GM12878 (cell line): ENCODE data around the gene CDCA7. TPM values are rescaled to one million over a fixed set of nuclear protein-coding genes. Genes with fewer than 3 reads are reported as not detected.

ENCODE experiments used
- ATAC-seq: fragments of 200-7000 bp; cut with Tn5 transposase; 3 replicates; pipeline ENCODE4 v1.9.1; 2020; ENCODE audit warnings: mild to moderate bottlenecking, moderate library complexity
- BruUV-seq: library from RNA; stranded (reverse); fragments of 400-500 nt; replicated peaks from 2 replicates; lab custom pipeline; 2021; lab: Mats Ljungman, UMichigan
- CTCF ChIA-PET: fragments of 300-600 bp; sonication (Branson Sonifier 250); formaldehyde crosslinking; extraction: SDS; loops from one replicate; lab custom pipeline; 2021; ENCODE audit warnings: inconsistent platforms; lab: Yijun Ruan, JAX
- POLR2A ChIA-PET: fragments of 350-600 bp; formaldehyde crosslinking; extraction: SDS; loops from one replicate; lab custom pipeline; 2021; ENCODE audit warnings: inconsistent platforms; lab: Charles Lee
- RAD21 ChIA-PET: fragments of 300-600 bp; sonication (Branson Sonifier 250); formaldehyde crosslinking; loops from one replicate; lab custom pipeline; 2023; ENCODE audit warnings: antibody characterized with exemption; ENCODE audit not compliant: unreplicated experiment; lab: Charles Lee
- SMC1A ChIA-PET: fragments of 300-600 bp; sonication (Branson Sonifier 250); formaldehyde crosslinking; loops from one replicate; lab custom pipeline; 2023; ENCODE audit not compliant: unreplicated experiment, uncharacterized antibody; lab: Charles Lee
- DNase-seq: peaks from one replicate; pipeline ENCODE4 v3.0.0-alpha.2; 2011; ENCODE audit warnings: low read depth, low spot score
- FAIRE-seq: peaks from 3 replicates; lab custom pipeline; 2011; peaks lifted over from hg19 to GRCh38; lab: Jason Lieb, UNC
- H2AFZ ChIP-seq: 2 replicates; pipeline ENCODE4 v1.6.0; 2011; ENCODE audit warnings: low read depth, low read length, control low read depth; ENCODE audit not compliant: control insufficient read depth
- H3K27ac ChIP-seq: 2 replicates; pipeline ENCODE4 v1.5.1; 2011; ENCODE audit warnings: control low read depth; ENCODE audit not compliant: control insufficient read depth, insufficient read depth
- H3K27me3 ChIP-seq, 2 experiments: replicated peaks in 1 of 2; 2 replicates each; pipeline versions ENCODE4 v1.6.0 to v1.6.1; 2011; ENCODE audit warnings: low read length in 1 of 2; ENCODE audit not compliant: control insufficient read depth in 2 of 2, insufficient read depth in 2 of 2
- H3K36me3 ChIP-seq, 2 experiments: 2 replicates each; pipeline ENCODE4 v1.5.1; 2011; ENCODE audit warnings: low read length in 1 of 2; ENCODE audit not compliant: control insufficient read depth in 2 of 2, insufficient read depth in 2 of 2
- H3K4me1 ChIP-seq: 2 replicates; pipeline ENCODE4 v1.6.1; 2011; ENCODE audit warnings: mild to moderate bottlenecking, low read length, moderate library complexity, mixed read lengths; ENCODE audit not compliant: control insufficient read depth, insufficient read depth
- H3K4me2 ChIP-seq: 2 replicates; pipeline ENCODE4 v1.6.0; 2011; ENCODE audit warnings: control low read depth; ENCODE audit not compliant: control insufficient read depth, insufficient read depth
- H3K4me3 ChIP-seq: fragments of 200-600 bp; sonication (generic); 2 replicates; pipeline ENCODE4 v1.5.1; 2016
- H3K79me2 ChIP-seq: 2 replicates; pipeline ENCODE4 v1.6.0; 2011; ENCODE audit warnings: low read length; ENCODE audit not compliant: control insufficient read depth, insufficient read depth
- H3K9ac ChIP-seq: 2 replicates; pipeline ENCODE4 v1.8.0; 2011; ENCODE audit warnings: low read length, control low read depth, mixed read lengths; ENCODE audit not compliant: control insufficient read depth, insufficient read depth
- H3K9me3 ChIP-seq: replicated peaks from 3 replicates; pipeline ENCODE4 v1.5.1; 2011; ENCODE audit warnings: mild to moderate bottlenecking, low read length; ENCODE audit not compliant: control insufficient read depth, insufficient read depth
- H4K20me1 ChIP-seq: 2 replicates; pipeline ENCODE4 v1.6.0; 2011; ENCODE audit not compliant: control insufficient read depth, insufficient read depth
- CBX5 ChIP-seq: sonication (generic); IDR thresholded peaks from 2 replicates; pipeline ENCODE4 v1.6.1; 2016; ENCODE audit warnings: low read depth, moderate library complexity, mild to moderate bottlenecking, inconsistent platforms
- EED ChIP-seq: sonication (generic); IDR thresholded peaks from 2 replicates; pipeline ENCODE4 v1.6.1; 2016; ENCODE audit warnings: antibody characterized with exemption, low read depth
- HDAC6 ChIP-seq: fragments of 200-600 bp; sonication (generic); IDR thresholded peaks from one replicate; pipeline ENCODE4 v1.8.0; 2017; ENCODE audit warnings: antibody characterized with exemption; ENCODE audit not compliant: unreplicated experiment
- JUNB ChIP-seq: IDR thresholded peaks from 2 replicates; pipeline ENCODE4 v1.6.1; 2016; ENCODE audit warnings: antibody characterized with exemption, mild to moderate bottlenecking
- RAD51 ChIP-seq: fragments of 450-650 bp; IDR thresholded peaks from 2 replicates; pipeline ENCODE4 v1.6.1; 2016; ENCODE audit warnings: moderate library complexity, mild to moderate bottlenecking, inconsistent platforms
- RB1 ChIP-seq: fragments of 450-650 bp; formaldehyde crosslinking; IDR thresholded peaks from 2 replicates; pipeline ENCODE4 v1.6.1; 2017; ENCODE audit warnings: mild to moderate bottlenecking, borderline replicate concordance
- SIX5 ChIP-seq: IDR thresholded peaks from 2 replicates; pipeline ENCODE4 v1.6.1; 2011; ENCODE audit warnings: mild to moderate bottlenecking, low read depth, low read length, moderate library complexity; ENCODE audit not compliant: severe bottlenecking
- WRNIP1 ChIP-seq: IDR thresholded peaks from 2 replicates; pipeline ENCODE4 v1.6.1; 2011; ENCODE audit warnings: low read depth, low read length, improper control_type of control experiment, borderline replicate concordance
- ZBTB4 ChIP-seq: fragments of 450-650 bp; formaldehyde crosslinking; IDR thresholded peaks from 2 replicates; pipeline ENCODE4 v1.4.0; 2022; ENCODE audit warnings: mild to moderate bottlenecking, moderate library complexity
- WGBS: methylation state at CpG from one replicate; pipeline ENCODE4 v1.1.6; 2016; ENCODE audit warnings: low lambda C conversion rate; ENCODE audit not compliant: insufficient replicate concordance, insufficient coverage; ENCODE audit errors: missing lambda C conversion rate; 5-methylcytosine and 5-hydroxymethylcytosine counted together
- in situ Hi-C: fragments of 300-500 bp; cut with MboI; formaldehyde crosslinking; loops from 9 replicates; pipeline ENCODE4 v1.14.3; 2018; ENCODE audit warnings: mixed read lengths
- intact Hi-C: fragments of 100-400 bp; cut with micrococcal nuclease; formaldehyde crosslinking; loops from one replicate; pipeline ENCODE4 v1.14.2; 2022; ENCODE audit not compliant: unreplicated experiment
- polyA plus RNA-seq, 11 experiments: library from polyadenylated mRNA; depleted of rRNA in 4 of 11; unstranded in 6 of 11; stranded (reverse) in 5 of 11; fragments of >200 nt; fragmentation: Nextera tagmentation in 4 of 11; fragmentation: Illumina TruSeq in 1 of 11; extraction: Ambion mirVana in 4 of 11; extraction: Trizol in 1 of 11; gene quantifications; 1 replicate in 1 of 11; 2 replicates in 10 of 11; pipeline versions ENCODE4 v1.2.1 to v1.2.3, GENCODE V29; 2011 to 2016; ENCODE audit warnings: inconsistent platforms in 2 of 11, missing spikeins in 2 of 11, low read depth in 1 of 11
- total RNA-seq, 4 experiments: library from RNA; depleted of rRNA in 3 of 4; stranded (reverse); fragments of >200 nt in 3 of 4; fragmentation: Illumina TruSeq in 1 of 4; extraction: Trizol in 1 of 4; gene quantifications; 2 replicates each; pipeline versions ENCODE4 v1.2.1 to v1.2.3, GENCODE V29; 2013 to 2021
- TF ChIP-seq, protein P1 (sequence below): fragments of 450-650 bp; IDR thresholded peaks from 2 replicates; pipeline ENCODE4 v1.6.1; 2017; ENCODE audit warnings: mild to moderate bottlenecking

The CDCA7 gene
- total and polyA plus RNA-seq, 10 of the 15 experiments (the other 5 are each of a cell fraction or from before 2014, with no cell fraction given): 23.5 to 71.3 (median 40.8) TPM

DNA sequence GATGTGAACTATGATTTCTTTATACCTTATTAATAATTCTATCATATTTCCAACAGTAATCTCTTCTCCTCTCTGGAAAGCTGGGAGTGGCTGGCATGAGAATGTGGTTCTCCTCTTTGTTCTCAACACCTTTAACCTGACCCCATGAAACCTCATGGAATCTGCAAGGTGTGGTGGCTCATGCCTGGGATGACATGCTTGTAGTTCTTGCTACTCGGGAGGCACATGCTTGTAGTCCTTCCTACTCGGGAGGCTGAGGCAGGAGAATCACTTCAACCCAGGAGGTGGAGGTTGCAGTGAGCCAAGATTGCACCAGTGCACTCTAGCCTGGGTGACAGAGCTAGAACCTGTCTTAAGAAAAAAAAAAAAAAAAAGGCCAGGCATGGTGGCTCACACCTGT, 10.8 kb upstream of the CDCA7 start (continued):
- TF ChIP-seq ZBTB4: no peak
- no peak for TF ChIP-seq EED
- no peak for TF ChIP-seq WRNIP1
- no peak for TF ChIP-seq JUNB

- no peak for ATAC-seq
- no peak for DNase-seq
- Histone ChIP-seq H3K9me3 (peaks cover 5% of the 10 kb centered on the region), H3K4me2 (no peak overlapping the region), H2AFZ (no peak overlapping the region), H3K27ac (no peak overlapping the region), H3K4me1 (peaks cover 14% of the 10 kb centered on the region), H3K79me2 (no peaks in the 10 kb centered on the region), H3K9ac (no peak overlapping the region), H3K27me3 (no peaks in the 10 kb centered on the region)
- in situ Hi-C loops: no loop called here
- ChIA-PET RAD21 (no interaction called here), CTCF (no interaction called here), SMC1A (interaction anchor here (0.9 kb wide), 1 partner anchor 39 kb away, joined by 4 read pairs; no protein-coding TSS in a partner anchor)
- no TSS peak for BruUV-seq
- intact Hi-C loops: no loop called here
- WGBS: 80% methylated on average over 6 of the region's 6 CpGs
- FAIRE-seq: no peak
- TF ChIP-seq CBX5 (peak; percentile 98), SIX5 (no peak), RB1 (no peak), HDAC6 (no peak), RAD51 (no peak)
- TF ChIP-seq, protein P1, sequence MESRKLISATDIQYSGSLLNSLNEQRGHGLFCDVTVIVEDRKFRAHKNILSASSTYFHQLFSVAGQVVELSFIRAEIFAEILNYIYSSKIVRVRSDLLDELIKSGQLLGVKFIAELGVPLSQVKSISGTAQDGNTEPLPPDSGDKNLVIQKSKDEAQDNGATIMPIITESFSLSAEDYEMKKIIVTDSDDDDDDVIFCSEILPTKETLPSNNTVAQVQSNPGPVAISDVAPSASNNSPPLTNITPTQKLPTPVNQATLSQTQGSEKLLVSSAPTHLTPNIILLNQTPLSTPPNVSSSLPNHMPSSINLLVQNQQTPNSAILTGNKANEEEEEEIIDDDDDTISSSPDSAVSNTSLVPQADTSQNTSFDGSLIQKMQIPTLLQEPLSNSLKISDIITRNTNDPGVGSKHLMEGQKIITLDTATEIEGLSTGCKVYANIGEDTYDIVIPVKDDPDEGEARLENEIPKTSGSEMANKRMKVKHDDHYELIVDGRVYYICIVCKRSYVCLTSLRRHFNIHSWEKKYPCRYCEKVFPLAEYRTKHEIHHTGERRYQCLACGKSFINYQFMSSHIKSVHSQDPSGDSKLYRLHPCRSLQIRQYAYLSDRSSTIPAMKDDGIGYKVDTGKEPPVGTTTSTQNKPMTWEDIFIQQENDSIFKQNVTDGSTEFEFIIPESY: 0 out of 2 replicates have a peak, but pooled peaks have one; percentile 57
- TF ChIP-seq, all 136 proteins: peak for 2
- Histone ChIP-seq H3K4me3 (no peak overlapping the region), H4K20me1 (no peaks in the 10 kb centered on the region), H3K36me3 (no peaks in the 10 kb centered on the region)
- POLR2A ChIA-PET: no interaction called here
Observed at GRCh38 chr2:173346035-173346434, 8.6 kb upstream of the CDCA7 start.
